ENCODE data around the gene PKD2L1.

- TF ChIP-seq EZH2 (IDR thresholded peaks at IDR 0.05; ENCODE audit: borderline replicate concordance, insufficient read depth, low read depth, low read length, poor library complexity, severe bottlenecking), result no peak
- TF ChIP-seq CTCF (IDR thresholded peaks at IDR 0.05), result no peak
These were observed 2.9 kb downstream of the PKD2L1 start for GRCh38 chr10:100327007-100327717.

All from B cell (primary cell).